Neutrophil (primary cell): ENCODE data around the gene PTPRB.

ENCODE experiments used
- H3K27ac ChIP-seq: fragments of 200-600 bp; sonication (generic); 2 replicates; pipeline ENCODE4 v1.5.1; 2016; ENCODE audit warnings: mild to moderate bottlenecking, moderate library complexity
- H3K27me3 ChIP-seq: fragments of 200-600 bp; sonication (generic); 2 replicates; pipeline ENCODE4 v1.6.0; 2016; ENCODE audit warnings: mild to moderate bottlenecking
- H3K36me3 ChIP-seq: fragments of 200-600 bp; sonication (generic); 2 replicates; pipeline ENCODE4 v1.5.1; 2017
- H3K4me1 ChIP-seq, 2 experiments: fragments of 200-600 bp in 1 of 2; sonication (generic) in 1 of 2; 1 replicate in 1 of 2; 2 replicates in 1 of 2; pipeline versions ENCODE4 v1.5.1 to v1.6.1; 2013 to 2016; ENCODE audit warnings: low read depth in 1 of 2, low read length in 1 of 2, mild to moderate bottlenecking in 1 of 2, moderate library complexity in 1 of 2; ENCODE audit not compliant: control insufficient read depth in 1 of 2, insufficient read depth in 1 of 2
- H3K4me3 ChIP-seq, 2 experiments: fragments of 200-600 bp in 1 of 2; sonication (generic) in 1 of 2; 1 replicate in 1 of 2; 2 replicates in 1 of 2; pipeline ENCODE4 v1.5.1; 2013 to 2016; ENCODE audit warnings: low read depth in 1 of 2, low read length in 1 of 2, mild to moderate bottlenecking in 1 of 2, moderate library complexity in 1 of 2
- H3K9me3 ChIP-seq: fragments of 200-600 bp; sonication (generic); 2 replicates; pipeline ENCODE4 v1.5.1; 2016
- CTCF ChIP-seq: fragments of 200-600 bp; sonication (generic); IDR thresholded peaks from 2 replicates; pipeline ENCODE4 v1.5.1; 2016; ENCODE audit warnings: antibody characterized with exemption

The PTPRB gene

DNA sequence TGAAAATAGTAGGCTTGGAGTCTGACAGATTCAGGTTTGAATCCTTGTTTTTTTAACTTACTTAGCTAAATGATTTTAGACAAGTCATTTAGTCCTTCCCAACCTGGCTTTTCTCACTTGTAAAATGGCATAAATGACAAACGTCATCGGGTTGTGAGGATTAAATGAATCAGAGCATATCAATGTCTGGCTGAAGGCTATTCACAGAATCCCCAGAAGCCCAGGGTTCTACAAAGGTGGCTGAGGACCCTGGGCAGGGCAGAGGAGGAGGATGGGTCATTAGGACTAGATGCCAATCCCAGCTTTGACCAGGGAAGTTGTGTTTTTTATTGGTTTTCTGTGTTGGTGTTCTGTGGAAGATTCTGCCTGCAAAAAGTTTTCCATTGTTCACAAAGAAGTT is 7.6 kb upstream of the PTPRB start:
- H3K4me3 ChIP-seq: no peak overlapping the region
- no peaks in the 10 kb centered on the region for H3K36me3 ChIP-seq
- H3K4me1 ChIP-seq: no peaks in the 10 kb centered on the region
- no peak for TF ChIP-seq CTCF
- H3K27me3 ChIP-seq: peaks cover 20% of the 10 kb centered on the region
- H3K9me3 ChIP-seq: no peaks in the 10 kb centered on the region
- H3K27ac ChIP-seq: no peak overlapping the region

DNA sequence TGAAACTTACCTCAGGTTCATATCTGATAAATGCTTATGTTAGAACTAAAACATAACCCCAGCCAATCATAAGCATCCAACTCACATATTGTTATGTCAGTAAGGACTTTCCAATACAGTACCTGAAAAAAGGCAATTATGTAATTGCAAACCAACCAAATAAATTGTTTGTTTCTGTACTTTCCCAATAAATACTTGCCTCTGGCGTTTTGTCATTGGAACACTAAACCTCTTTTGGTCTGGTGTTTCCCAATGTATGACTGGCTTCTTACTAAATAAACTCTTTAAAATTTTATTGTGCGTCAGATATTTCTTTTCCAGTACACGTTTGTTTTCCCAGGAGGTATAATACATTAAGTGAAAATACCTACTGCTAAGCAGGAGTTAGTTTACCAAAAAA is 6.7 kb upstream of the PTPRB start:
- Histone ChIP-seq H3K36me3 (no peaks in the 10 kb centered on the region), H3K4me1 (no peaks in the 10 kb centered on the region), H3K27me3 (peaks cover 20% of the 10 kb centered on the region), H3K27ac (no peak overlapping the region), H3K4me3 (no peak overlapping the region), H3K9me3 (no peaks in the 10 kb centered on the region)
- no peak for TF ChIP-seq CTCF

DNA sequence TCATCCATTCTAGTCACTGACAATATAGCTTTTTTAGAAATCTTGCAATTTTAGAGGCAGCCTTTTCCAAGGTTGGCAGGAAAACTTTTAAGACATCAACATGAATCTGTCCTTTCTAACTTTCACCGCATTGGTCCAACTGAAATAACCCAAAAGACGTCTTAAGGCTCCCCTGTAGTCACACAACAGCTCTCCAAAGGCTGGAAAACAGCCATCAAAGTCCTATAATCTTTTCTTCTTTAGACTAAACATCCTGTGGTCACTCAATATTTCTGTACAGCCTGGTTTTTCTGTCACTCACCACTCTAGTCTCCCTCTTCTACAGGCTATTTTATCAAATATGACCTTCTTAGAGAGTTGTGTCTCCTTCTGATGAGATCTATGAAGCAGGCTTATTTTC is 4.5 kb upstream of the PTPRB start:
- Histone ChIP-seq H3K4me1 (no peaks in the 10 kb centered on the region), H3K36me3 (no peaks in the 10 kb centered on the region), H3K9me3 (no peaks in the 10 kb centered on the region), H3K4me3 (no peak overlapping the region), H3K27me3 (peaks cover 20% of the 10 kb centered on the region), H3K27ac (no peak overlapping the region)
- no peak for TF ChIP-seq CTCF

DNA sequence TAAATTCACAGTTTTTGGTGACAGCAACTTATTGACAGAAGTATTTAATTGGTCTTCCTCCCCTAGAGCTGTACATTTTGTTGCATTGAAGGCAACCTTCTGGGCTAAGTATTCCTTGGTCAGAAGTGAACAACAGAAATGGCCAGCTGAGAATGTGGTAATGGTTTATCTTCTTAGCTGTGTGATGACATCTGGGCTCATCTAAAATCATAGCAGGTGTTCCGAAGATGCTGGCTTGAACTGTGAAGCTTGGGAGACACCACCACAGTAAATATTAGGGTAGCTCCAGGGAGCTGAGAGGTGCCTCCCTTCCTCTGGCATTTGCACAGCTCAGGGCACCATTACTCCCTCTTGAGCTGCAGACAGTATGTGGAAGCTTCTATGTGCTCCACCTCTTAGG is 3.7 kb upstream of the PTPRB start:
- Histone ChIP-seq H3K4me3 (no peak overlapping the region), H3K36me3 (no peaks in the 10 kb centered on the region), H3K27ac (no peak overlapping the region), H3K4me1 (no peaks in the 10 kb centered on the region), H3K27me3 (peaks cover 14% of the 10 kb centered on the region), H3K9me3 (no peaks in the 10 kb centered on the region)
- no peak for TF ChIP-seq CTCF

- no peaks in the 10 kb centered on the region for H3K9me3 ChIP-seq
- H3K36me3 ChIP-seq: no peaks in the 10 kb centered on the region
- H3K4me3 ChIP-seq: no peak overlapping the region
- H3K27ac ChIP-seq: no peak overlapping the region
- no peak for TF ChIP-seq CTCF
- H3K4me1 ChIP-seq: no peaks in the 10 kb centered on the region
- peaks cover under 1% of the 10 kb centered on the region for H3K27me3 ChIP-seq
Measured at GRCh38 chr12:70639535-70639934, 2.3 kb upstream of the PTPRB start.

DNA sequence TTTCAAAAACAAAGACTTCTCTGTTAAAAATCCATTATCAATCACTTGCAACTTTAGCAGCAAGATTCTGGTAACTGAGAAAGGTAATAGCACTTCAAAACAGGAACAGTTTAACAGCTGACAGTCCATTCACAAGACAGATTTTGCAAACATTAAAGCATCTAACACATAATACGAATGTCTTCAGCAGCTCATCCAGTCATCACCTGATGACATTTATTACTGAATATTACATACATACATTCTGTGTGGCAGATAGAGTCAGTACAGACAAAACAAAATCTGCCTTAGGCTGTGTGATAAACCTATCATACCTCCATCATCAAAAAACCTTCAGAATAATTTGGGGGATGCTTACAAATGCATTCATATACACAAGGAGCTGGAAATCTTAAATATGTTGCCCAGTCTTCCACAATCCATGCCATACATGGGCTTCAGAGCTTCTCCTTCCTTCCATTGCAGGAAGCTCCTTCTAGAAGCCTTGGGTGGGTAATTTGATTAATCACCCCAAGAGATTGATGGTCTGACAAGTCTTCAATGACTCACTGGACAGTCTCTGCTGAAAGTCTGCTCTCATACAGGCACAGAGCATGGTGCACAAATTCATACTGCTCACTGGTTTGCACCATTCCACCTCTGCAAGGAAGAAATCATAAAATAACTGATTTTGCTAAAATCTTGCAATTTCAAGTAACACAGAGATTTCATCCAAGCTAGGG is 1.6 kb upstream of the PTPRB start:
- Histone ChIP-seq H3K27ac (no peak overlapping the region), H3K9me3 (no peaks in the 10 kb centered on the region), H3K36me3 (no peaks in the 10 kb centered on the region)

More for the DNA sequence above, 1.6 kb upstream of the PTPRB start:
- no peak for TF ChIP-seq CTCF
- no peak overlapping the region for H3K4me3 ChIP-seq
- no peaks in the 10 kb centered on the region for H3K4me1 ChIP-seq
- H3K27me3 ChIP-seq: no peaks in the 10 kb centered on the region
